ENCODE data around the gene MYBPC2.
A peak's percentile ranks its signal among the peaks of the same experiment; 100 is the strongest.

MYBPC2 gene

DNA sequence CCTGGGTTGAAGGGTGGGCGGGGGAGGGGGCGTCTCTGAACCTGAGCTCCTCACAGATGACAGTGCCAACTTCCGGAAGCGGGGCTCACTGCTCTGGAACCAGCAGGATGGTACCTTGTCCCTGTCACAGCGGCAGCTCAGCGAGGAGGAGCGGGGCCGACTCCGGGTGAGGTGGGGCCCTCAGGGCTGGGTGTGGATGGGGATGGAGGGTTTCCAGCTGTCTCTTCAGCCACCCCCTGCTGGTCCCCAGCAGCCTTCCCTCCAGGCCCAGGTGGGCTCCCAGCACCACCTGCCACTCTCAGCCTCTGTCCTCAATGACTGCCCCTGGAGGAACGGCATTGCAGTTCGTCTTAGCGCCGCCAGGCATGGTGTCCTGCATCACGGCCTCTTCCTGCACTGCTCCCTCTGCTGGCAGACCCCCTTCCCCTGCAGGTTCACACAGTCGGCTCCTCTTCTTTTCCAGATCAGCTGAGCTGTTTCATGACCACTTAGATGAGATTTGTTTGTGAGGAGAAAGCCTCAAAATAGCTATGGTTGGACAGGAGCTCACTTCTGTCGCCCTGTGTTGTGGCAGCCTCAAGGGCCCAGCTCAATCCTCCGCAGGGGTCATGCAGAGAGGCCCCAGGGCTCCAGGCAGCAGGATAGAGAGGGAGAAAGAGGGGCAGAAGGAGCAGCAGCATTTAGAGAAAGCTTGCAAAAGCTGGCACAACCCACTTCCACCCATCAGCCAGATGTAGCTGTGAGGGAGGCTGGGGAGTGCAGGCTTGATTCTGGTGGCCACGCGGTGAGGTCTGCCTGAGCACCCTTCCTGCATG, 46.4 kb downstream of the MYBPC2 start:
- FAIRE-seq = no peak
- DNase-seq (ENCODE audit: low spot score) = peak; percentile 70

DNA sequence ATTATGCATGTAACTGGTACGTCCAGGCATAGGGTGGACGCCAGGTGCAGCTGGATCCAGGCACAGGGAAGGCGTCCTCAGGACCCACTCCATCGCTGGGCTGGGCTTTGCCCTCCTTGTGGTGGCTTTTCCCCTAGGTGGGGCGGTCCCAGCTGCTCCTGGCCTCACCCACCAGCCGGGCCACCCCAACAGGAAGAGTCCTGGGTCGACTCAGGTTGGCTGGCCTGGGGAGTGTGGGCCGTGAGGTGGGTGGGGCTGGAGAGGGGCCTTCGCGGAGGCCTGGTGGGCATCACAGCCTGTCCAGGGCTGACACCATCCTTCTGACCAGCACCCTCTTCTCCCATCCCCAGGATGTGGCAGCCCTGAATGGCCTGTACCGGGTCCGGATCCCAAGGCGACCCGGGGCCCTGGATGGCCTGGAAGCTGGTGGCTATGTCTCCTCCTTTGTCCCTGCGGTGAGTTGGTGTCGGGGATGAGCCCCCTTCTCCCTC, 47.1 kb downstream of the MYBPC2 start:
- FAIRE-seq = no peak

DNA sequence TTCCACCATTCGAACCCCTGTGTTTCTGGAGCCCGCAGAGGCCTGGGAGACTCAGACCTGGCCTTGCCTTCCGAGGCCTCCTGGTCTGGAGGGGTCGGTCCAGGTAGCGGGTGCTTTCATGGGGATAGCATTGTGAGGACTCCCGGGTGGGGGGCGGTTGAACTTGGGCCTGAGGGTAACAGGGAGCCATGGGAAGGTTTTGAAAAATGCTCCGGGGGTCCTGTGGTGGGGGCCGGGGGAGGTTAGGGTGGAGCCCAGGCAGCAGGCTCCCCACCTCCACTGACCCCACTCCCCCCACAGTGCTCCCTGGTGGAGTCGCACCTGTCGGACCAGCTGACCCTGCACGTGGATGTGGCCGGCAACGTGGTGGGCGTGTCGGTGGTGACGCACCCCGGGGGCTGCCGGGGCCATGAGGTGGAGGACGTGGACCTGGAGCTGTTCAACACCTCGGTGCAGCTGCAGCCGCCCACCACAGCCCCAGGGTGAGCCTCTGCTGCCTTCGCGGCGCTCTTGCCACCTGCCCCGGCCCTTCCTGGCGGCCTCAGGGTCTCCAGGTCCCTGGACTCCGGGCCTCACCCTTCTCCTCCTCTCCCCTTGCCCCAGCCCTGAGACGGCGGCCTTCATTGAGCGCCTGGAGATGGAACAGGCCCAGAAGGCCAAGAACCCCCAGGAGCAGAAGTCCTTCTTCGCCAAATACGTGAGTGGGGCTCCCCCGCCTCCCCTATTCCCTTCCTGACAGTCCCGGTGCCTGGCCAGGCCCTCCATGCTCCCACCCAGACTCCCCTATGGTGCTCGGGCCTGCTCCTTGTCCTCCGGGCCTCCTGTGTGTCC, 47.8 kb downstream of the MYBPC2 start:
- FAIRE-seq (no peak), DNase-seq (ENCODE audit: low spot score) (no peak)

More for the DNA sequence above, 47.1 kb downstream of the MYBPC2 start:
- no peak for DNase-seq (ENCODE audit: low spot score)

DNA sequence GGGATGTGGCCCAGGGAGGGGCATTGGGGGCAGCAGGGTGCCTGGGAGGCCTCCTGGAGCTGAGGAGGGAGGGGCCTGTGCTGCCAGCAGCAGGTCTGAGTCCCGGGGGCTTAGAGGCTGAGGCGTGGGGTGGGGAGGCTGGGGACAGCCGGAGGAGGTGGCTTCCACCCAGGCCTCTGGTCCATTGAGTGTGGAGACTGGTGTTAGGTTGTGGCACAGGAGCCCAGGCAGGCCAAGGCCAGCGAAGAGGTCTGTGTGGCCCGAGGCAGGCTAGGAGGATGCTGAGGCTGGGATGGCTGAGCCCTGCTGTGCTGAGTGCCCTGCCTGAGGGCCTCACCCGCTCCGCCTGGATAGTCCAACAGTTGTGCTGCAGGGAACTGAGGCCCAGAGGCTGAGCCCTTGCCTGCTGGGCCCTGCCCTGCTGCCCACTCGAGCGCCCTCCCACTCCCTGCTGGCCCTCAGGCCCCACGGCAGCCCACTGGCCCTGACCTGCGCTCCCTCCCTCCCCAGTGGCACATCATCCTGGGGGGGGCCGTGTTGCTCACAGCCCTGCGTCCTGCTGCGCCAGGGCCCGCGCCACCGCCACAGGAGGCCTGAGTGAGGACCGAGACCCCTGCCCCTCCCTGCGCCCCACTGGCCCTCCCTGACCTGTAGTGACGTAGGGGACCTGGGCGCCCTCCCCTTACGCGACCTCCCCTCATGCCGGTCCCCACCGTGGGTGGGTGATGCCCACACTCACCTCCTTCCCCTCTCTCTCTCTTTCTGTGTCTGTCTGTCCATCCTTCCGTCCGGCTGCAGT, 48.9 kb downstream of the MYBPC2 start:
- no peak for FAIRE-seq
- no peak for DNase-seq (ENCODE audit: low spot score)

DNA sequence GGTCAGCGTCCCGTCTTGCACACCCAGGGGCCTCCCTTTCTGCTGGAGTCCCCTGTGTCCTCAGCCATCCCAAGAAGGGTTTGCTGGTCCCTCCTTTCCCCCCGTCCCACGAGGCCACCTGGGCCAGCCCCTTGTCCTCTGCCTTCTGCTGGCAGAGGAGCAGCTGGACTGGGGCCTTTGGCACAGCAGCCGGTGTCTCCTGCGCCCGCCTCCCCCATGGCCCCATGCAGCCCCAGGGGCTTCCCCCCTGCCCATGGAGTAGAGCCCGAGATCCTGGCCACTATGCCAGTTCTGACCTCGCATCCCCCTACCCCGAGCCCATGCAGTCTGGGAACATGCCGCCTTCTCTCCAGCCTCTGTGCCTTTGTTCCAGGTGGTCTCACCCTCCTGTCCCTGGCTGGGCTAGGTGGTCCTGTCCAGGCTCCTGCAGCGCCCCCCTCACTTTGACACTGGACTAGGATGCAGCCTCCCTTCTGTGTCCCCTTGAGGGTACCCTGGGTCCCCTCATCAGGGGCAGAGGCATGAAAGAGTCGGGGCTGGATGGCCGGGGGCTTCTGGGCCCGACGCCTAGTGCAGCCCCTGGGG, 49.7 kb downstream of the MYBPC2 start:
- DNase-seq (ENCODE audit: low spot score) (no peak), FAIRE-seq (no peak)

DNA sequence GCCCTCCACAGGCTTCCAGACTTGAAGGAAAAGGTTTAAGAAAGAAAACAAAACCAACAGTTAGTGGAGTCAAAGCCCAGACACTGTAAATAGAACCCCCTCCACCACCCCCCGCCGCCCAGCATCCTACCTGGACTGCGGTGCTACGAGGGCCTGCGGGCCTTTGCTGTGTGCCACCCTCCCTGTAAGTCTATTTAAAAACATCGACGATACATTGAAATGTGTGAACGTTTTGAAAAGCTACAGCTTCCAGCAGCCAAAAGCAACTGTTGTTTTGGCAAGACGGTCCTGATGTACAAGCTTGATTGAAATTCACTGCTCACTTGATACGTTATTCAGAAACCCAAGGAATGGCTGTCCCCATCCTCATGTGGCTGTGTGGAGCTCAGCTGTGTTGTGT, 50.2 kb downstream of the MYBPC2 start:
- DNase-seq (ENCODE audit: low spot score) (no peak), FAIRE-seq (no peak)

DNA sequence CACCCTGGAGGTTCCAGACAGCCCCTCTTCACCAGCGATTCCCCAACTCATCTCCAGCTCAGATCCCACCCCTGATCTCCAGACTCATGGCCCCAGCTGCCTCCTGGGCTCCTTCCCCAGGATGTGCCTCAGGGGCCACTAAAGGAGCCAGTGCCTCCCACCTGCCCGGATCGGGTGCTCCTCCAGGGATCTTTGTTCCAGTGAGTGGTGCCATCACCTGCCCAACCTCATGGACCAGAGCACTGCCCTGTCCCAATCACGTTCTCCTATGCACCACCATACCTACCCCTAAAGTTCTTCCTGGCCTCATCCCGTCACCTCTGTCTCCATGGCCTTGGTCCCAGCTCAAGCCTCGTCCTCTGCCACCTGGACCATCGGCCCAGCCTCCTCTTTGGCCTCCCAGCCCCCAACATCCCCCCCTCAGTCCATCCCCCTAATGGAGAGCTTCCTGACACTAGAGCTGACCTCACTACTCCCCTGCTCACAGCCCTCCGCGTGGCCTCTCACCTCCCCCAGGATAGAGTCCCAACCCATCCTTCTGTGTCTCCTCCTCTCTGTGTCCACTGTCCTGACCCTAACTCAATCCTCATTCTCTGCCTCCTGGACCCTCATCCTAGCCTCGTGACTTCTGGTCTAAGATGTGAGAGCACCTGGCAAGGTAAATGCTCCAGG, 52.7 kb downstream of the MYBPC2 start:
- FAIRE-seq (no peak), DNase-seq (ENCODE audit: low spot score) (no peak)

DNA sequence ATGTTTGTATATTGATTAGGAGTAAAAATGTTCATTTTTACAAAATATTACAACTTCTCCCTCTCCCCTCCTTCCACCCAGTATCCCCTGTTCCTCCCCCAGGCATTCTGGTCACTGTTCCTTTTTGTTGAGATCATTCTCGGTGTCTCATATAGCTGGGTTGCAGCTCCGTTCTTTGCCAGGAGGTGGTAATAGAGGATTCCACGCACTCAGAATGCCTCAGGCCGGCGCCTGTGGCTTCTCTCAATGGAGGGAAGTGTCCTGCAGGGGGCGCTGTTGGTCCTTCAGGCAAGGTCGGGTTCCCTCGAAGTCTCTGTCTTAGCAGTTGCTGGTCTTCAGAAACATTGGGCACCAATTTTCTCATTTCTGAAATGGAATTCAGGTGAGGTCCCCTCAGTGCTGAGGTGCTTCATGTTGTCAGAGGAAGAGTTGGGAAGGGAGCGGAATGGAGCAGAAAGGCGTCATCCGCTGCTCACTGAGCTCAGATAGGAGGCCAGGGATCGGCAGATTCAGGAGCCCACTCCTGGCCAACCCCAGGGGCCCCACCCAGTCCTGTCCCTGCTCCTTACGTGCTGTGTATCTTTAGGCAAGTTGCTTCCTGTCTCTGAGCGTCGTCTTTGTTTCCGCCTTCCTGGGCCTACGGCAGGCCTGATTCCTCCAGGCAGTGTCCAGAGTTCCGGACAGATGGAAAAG, 54.3 kb downstream of the MYBPC2 start:
- DNase-seq (ENCODE audit: low spot score) (peak; percentile 31), FAIRE-seq (no peak)

DNA sequence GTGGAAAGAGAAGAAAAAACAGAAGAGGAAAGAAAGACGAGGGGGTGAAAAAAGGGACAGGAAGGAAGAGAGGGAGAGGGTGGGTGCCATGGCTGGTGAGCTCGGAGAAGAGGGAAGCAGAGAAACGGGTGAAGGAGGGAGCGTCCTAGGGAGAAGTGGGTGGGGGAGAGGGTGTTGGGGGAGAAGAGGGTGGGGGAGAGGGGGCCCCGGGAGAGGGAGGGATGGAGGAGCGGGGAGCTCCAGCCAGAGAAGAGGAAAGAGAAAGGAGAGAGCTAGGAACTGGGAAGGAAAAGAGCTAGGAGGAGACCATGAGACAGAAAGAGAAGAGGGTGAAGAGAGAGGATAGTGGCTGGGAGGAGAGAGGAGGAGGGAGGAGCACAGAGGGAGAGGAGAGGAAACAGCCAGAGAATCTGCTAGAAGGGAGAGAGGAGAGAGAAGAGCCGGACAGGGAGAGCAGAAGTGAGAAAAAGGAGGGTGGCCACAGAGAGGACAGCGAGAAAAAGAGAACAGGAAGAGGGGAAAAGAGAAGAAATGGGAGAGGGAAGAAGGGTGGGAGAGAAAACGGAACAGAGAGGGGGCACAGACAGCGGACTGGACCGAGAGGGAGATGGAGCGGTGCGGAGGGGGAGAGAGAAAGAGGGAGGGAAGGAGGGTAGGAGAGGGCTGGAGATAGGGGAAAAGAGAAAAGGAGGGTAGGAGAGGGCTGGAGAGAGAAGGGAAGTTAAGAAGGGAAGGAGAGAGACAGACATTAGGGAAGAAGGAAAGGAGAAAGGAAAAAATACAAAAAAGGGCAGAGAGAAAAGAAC, 55.9 kb downstream of the MYBPC2 start:
- FAIRE-seq (no peak), DNase-seq (ENCODE audit: low spot score) (no peak)

DNA sequence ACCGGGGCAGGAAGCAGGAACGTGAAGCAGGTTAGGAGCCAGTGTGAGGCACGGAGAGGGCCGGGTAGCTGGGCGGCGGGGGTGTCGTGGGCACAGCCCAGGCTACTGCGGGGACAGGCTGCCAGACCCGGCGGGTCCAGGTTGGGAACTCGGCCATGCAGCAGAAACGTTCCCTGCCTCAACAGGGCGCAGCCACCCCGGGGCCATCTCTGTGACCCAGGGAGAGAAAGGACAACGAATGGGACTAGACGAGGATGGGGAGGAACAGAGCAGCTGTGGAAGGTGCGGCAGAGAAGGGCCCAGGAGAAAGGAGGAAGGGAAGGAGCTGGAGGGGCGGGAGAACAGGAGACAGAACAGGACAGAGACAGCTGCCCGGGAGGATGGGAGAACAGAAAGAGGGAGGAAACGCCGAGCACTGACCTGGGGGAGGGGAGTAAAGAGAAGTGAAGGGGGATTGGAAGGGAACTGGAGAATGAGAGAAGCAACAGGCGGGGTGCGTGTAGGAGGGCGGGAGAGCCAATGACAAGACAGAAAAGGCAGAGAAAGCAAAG, 56.8 kb downstream of the MYBPC2 start:
- FAIRE-seq = no peak
- DNase-seq (ENCODE audit: low spot score) = no peak

DNA sequence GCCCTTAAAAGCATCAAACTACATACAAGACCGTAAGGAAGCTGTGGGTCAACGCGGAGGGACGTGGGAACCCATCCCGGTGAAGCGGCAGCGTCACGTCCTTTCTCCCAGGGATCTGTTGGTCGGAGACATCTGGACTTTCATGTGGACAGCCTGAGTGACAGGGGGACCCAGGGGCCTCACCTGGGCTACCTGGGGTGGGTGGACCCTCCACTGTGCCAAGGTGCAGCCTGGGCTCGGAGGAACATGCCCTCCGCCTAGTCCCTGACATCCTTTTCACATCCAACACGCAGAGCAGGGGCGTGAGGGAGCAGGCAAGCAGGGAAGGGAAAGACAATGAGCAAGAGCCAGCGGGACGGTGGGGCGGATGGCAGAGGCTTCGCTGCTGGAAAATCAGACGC, 57.7 kb downstream of the MYBPC2 start:
- DNase-seq (ENCODE audit: low spot score) (no peak), FAIRE-seq (no peak)

DNA sequence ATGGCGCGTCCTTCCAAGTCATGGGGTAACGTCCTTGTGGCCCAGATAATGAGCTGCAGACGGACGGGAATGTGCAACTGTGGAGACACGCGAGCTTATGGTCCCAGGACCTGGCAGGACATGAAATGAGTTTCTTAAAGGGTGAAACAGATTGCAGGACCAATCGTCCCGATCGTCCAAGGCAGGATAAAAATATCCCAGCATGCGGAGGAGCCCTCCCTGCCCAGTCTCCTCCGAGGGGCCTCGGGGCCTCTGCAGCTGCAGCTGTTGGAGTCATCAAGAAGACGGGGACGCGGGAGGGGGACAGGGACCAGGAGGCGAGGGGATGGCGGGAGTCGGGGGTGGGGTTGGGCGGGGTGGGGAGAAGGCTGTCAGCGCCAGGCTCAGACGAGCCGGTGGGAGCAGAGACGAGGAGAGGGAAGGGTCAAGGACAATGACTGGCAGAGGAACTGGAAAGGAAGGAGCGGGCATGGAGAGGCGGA, 58.3 kb downstream of the MYBPC2 start:
- DNase-seq (ENCODE audit: low spot score) = no peak
- FAIRE-seq = no peak

DNA sequence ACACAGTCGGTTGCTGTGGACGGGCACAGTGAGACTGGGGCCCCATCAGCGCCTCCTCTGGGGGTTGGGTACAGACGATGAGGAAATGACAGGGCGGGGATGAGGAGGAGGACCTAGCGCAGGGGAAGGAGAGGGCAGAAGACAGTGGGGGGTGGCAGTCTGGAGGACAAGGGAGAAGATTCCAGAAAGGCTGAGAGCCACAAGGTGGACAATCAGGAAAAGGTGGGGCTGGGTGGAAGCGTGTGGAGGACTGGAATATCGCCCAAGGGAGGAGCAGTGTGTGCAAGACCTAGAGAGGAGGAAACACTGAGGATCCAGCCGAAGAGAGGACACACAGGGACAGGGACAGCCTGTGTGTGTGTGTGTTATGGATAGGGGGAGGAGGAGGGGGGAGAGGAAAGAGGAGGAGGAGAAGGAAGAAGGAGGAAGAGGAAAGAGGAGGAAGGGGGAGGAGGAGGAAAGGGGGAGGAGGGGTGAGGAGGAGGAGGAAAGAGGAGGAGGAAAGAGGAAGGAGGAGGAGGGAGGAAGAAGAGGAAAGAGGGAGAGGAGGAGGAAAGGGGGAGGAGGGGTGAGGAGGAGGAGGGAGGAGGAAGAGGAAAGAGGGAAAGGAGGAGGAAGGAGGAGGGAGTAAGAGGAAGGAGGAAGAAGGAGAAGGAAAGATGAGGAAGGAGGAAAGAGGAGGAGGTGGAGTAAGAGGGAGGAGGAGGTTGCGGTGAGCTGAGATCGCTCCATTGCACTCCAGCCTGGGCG, 59.8 kb downstream of the MYBPC2 start:
- FAIRE-seq (no peak), DNase-seq (ENCODE audit: low spot score) (no peak)

DNA sequence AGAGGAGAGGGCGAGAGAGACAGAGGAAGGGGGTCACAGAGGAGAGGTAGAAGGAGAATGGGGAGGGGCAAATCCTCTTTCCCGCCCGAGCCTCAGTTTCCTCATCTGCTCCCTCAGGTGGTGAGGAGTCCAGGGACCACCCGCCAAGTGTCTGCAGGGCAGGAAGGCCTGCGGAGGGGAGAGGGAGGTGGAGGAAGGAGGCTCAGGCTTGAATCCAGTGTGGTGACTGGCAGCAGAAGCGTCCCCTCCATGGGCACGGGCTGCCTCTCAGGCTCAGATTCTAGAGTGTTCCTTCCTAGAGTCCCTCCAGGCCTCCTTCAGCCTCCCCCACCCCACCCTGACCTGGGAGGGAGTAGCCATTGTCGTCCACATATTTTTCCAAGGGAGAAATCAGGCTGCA, 60.5 kb downstream of the MYBPC2 start:
- FAIRE-seq (no peak), DNase-seq (ENCODE audit: low spot score) (no peak)

DNA sequence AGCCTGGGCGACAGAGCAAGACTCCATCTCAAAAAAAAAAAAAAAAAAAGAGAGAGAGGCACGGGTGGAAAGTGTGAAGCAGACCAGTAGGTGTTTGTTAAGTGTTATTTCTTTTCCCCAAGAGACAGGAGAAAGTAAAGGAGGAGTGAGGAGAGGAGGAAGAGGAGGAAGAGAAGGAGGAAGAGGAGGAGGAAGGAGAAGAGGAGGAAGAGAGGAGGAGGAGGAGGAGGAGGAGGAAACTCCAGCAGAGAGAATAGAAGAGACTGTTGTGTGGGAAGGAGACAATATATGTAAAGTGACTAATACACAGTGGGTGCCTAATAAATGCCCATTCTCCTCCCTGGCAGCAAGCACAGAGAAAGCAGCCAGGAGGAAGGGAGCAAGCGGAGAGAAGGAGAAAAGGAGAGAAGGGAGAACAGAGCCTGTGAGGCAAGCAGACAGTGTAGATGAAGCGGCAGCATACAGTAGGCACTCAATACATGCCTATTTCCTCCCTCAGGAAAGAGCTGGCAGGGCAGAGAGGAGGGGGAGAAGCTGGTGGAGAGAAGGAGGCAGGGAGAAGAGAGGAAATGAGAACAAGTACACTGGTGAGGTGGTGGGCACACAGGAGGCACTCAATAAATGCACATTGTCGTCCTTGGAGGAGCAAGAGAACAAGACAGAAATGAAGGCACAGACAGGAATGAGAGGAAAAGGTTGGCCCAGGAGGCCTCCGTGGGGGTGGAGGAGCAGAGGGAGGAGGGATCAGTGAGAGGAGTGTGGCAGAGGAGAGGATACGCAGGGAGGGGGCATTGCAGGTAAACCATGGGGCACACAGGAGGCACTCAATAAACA, 61.7 kb downstream of the MYBPC2 start:
- no peak for DNase-seq (ENCODE audit: low spot score)
- no peak for FAIRE-seq

DNA sequence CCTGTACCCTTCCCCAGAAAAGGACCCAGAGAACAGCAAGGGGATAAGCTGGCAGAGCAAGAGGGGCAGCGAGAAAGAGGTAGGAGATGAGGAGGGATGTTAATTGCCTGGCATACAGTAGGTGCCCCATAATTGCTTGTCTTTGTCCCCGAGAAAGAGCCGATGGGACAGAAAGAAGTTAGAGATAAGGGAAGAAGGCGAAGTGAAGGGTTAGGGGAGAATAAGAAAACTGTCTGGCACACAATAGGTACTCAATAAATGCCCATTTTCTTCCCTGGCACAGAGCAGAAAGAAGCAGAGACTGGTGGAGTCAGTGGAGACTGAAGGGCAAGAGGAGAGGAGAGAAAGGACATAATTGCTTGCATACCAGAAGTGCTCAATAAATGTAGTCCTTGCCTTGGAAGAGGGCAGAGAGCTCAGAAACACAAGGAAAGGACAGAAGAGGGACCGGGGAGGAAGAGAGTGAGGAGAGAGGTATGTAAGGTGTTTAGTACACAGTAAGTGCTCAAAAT, 62.4 kb downstream of the MYBPC2 start:
- FAIRE-seq = no peak
- no peak for DNase-seq (ENCODE audit: low spot score)

Data from urothelium cell line (cell line).